Progenitor cell of endocrine pancreas (in vitro differentiated cells): ENCODE measurements around the gene SP1. TPM values are rescaled to one million over a fixed set of nuclear protein-coding genes. Genes with fewer than 3 reads are reported as not detected.
"Not testable (repeated sequence)": the region's sequence is repeated elsewhere in the genome, so short reads cannot be mapped to it uniquely, and the experiment has no call there.

Experiments used
- DNase-seq: peaks from one replicate; pipeline ENCODE4 v3.0.0; 2021; ENCODE audit warnings: low spot score; ENCODE audit not compliant: unreplicated experiment
- H3K27ac Mint-ChIP-seq: 2 replicates; pipeline ENCODE4 v1.8.0; 2021; ENCODE audit warnings: mild to moderate bottlenecking, moderate library complexity, mixed read lengths
- H3K27me3 Mint-ChIP-seq: 2 replicates; pipeline ENCODE4 v1.8.0; 2021; ENCODE audit warnings: mixed read lengths
- H3K36me3 Mint-ChIP-seq: 2 replicates; pipeline ENCODE4 v1.8.0; 2022; ENCODE audit warnings: mixed read lengths; ENCODE audit not compliant: insufficient read depth
- H3K4me1 Mint-ChIP-seq: 2 replicates; pipeline ENCODE4 v1.8.0; 2021; ENCODE audit warnings: low read depth, mixed read lengths
- H3K4me3 Mint-ChIP-seq: 2 replicates; pipeline ENCODE4 v1.8.0; 2021; ENCODE audit warnings: low read depth, mild to moderate bottlenecking, moderate library complexity, mixed read lengths
- H3K9me3 Mint-ChIP-seq: 2 replicates; pipeline ENCODE4 v1.8.0; 2021; ENCODE audit warnings: low read depth, mixed read lengths
- total RNA-seq: library from RNA; stranded (reverse); gene quantifications from 2 replicates; pipeline ENCODE4 v1.2.1, GENCODE V29; 2021
- TF ChIP-seq, protein P1 (sequence below): fragments of 200-600 bp; sonication (generic); IDR thresholded peaks from one replicate; pipeline ENCODE4 v1.5.0; 2021; ENCODE audit warnings: antibody characterized with exemption, mild to moderate bottlenecking; ENCODE audit not compliant: unreplicated experiment

SP1 gene
- total RNA-seq, 1 donor from 2014 or later: 90.5 TPM

DNA sequence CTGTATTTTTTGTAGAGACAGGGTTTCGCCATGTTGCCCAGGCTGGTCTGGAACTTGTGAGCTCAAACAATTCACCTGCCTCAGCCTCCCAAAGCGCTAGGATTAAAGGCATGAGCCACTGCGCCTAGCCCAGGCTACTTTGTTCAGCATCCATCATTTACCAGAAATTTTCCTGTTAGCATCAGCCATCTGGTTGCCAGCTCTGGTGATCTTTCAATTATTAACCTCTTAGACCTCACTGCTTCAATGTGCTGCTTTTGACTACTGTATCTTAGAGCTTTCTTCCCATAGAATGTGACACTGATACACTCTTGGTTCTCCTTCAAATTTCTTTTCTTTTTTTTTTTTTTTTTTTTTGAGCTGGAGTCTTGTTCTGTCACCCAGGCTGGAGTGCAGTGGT lies 38.2 kb downstream of the SP1 start:
- no peak for DNase-seq
- TF ChIP-seq, protein P1, sequence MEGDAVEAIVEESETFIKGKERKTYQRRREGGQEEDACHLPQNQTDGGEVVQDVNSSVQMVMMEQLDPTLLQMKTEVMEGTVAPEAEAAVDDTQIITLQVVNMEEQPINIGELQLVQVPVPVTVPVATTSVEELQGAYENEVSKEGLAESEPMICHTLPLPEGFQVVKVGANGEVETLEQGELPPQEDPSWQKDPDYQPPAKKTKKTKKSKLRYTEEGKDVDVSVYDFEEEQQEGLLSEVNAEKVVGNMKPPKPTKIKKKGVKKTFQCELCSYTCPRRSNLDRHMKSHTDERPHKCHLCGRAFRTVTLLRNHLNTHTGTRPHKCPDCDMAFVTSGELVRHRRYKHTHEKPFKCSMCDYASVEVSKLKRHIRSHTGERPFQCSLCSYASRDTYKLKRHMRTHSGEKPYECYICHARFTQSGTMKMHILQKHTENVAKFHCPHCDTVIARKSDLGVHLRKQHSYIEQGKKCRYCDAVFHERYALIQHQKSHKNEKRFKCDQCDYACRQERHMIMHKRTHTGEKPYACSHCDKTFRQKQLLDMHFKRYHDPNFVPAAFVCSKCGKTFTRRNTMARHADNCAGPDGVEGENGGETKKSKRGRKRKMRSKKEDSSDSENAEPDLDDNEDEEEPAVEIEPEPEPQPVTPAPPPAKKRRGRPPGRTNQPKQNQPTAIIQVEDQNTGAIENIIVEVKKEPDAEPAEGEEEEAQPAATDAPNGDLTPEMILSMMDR: no peak
- no peaks in the 10 kb centered on the region for H3K9me3 Mint-ChIP-seq
- H3K27ac Mint-ChIP-seq: peak overlapping the region; percentile 82
- peaks cover 27% of the 10 kb centered on the region for H3K4me1 Mint-ChIP-seq
- H3K36me3 Mint-ChIP-seq: peaks cover 3% of the 10 kb centered on the region
- H3K4me3 Mint-ChIP-seq: no peak overlapping the region
- no peaks in the 10 kb centered on the region for H3K27me3 Mint-ChIP-seq

DNA sequence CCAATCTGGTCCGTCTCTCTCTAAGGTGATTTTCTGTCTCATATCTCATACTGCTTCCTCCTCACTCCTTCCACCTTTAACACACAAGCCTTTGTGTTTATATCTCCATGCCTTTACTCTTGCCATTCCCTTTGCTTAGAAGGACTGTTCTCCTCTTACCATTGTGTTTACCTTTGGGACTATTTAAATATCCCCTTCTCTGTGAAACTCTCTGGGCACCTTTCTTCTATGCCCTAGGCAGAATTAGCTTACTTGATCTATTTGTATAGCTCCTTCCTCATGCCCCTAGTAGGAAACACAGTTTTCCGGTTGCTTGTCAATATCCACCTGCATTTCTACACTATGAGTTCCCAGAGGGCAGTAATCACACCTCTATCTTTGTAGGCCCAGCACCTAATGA lies 39.8 kb downstream of the SP1 start:
- peaks cover 42% of the 10 kb centered on the region for H3K4me1 Mint-ChIP-seq
- DNase-seq: no peak
- no peaks in the 10 kb centered on the region for H3K9me3 Mint-ChIP-seq
- H3K36me3 Mint-ChIP-seq: no peaks in the 10 kb centered on the region
- peak overlapping the region; percentile 89 for H3K27ac Mint-ChIP-seq
- TF ChIP-seq, protein P1: no peak
- H3K4me3 Mint-ChIP-seq: no peak overlapping the region
- H3K27me3 Mint-ChIP-seq: no peaks in the 10 kb centered on the region

DNA sequence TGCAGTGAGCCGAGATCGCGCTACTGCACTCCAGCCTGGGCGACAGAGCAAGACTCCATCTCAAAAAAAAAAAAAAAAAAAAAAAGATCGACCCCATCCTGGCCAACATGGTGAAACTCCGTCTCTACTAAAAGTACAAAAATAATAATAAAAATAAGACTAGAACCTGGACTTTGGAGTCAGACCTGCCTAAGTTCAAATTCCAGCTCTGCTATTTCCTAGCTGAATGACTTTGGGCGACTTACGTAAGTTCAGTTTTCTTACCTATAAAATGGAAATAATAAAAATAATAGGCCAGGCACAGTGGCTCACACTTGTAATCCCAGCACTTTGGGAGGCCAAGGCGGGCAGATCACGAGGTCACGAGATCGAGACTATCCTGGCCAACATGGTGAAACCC lies 42.3 kb downstream of the SP1 start:
- peaks cover 61% of the 10 kb centered on the region for H3K4me1 Mint-ChIP-seq
- not testable (repeated sequence) for H3K27ac Mint-ChIP-seq, H3K27me3 Mint-ChIP-seq, H3K9me3 Mint-ChIP-seq, DNase-seq, H3K4me3 Mint-ChIP-seq, H3K36me3 Mint-ChIP-seq

- Mint-ChIP-seq H3K4me3 (peak within 1 kb of the TSS; percentile 68), H3K27ac (peak within 1 kb of the TSS; percentile 92), H3K9me3 (no peaks in the 10 kb centered on the region), H3K36me3 (no peaks in the 10 kb centered on the region), H3K27me3 (no peaks in the 10 kb centered on the region), H3K4me1 (peaks cover 68% of the 10 kb centered on the region)
- TF ChIP-seq, protein P1: no peak
- DNase-seq: no peak
Measured at GRCh38 chr12:53423597-53423996, 43.6 kb downstream of the SP1 start, which contains the start of gene AMHR2. Gene AMHR2, plus strand, starts transcription at chr12:53423855. Its CDS starts 80 bp downstream, at chr12:53423935.

- TF ChIP-seq, protein P1: no peak
- no peaks in the 10 kb centered on the region for H3K27me3 Mint-ChIP-seq
- no peaks in the 10 kb centered on the region for H3K36me3 Mint-ChIP-seq
- DNase-seq: peak; percentile 31
- peak overlapping the region; percentile 92 for H3K27ac Mint-ChIP-seq
- H3K4me3 Mint-ChIP-seq: peak overlapping the region; percentile 68
- peaks cover 60% of the 10 kb centered on the region for H3K4me1 Mint-ChIP-seq
- H3K9me3 Mint-ChIP-seq: no peaks in the 10 kb centered on the region
Measured at GRCh38 chr12:53424626-53425514, 44.9 kb downstream of the SP1 start.
